Activated CD4-positive, alpha-beta T cell treated with anti-CD3 and anti-CD28 coated beads, Interleukin-2, amount 10 ng/mL, durations not matched to agents 7 days and 5 days (primary cell): ENCODE measurements around the gene ATP13A4. TPM values are rescaled to one million over a fixed set of nuclear protein-coding genes. Genes with fewer than 3 reads are reported as not detected.

ENCODE experiments used
- CTCF ChIA-PET: fragments of 350-600 bp; sonication (Branson Sonifier 250); formaldehyde crosslinking; loops from one replicate; lab custom pipeline; 2021; ENCODE audit warnings: antibody characterized with exemption; lab: Charles Lee
- POLR2A ChIA-PET: fragments of 350-600 bp; sonication (Branson Sonifier 250); formaldehyde crosslinking; loops from one replicate; lab custom pipeline; 2021; ENCODE audit warnings: antibody characterized with exemption; lab: Charles Lee
- DNase-seq: peaks from one replicate; pipeline ENCODE4 v3.0.0-alpha.2; 2020
- H3K27ac Mint-ChIP-seq: one replicate; pipeline ENCODE4 v1.8.0; 2021; ENCODE audit warnings: mild to moderate bottlenecking, moderate library complexity, mixed read lengths
- H3K27me3 Mint-ChIP-seq: one replicate; pipeline ENCODE4 v1.8.0; 2021; ENCODE audit warnings: mixed read lengths
- H3K36me3 Mint-ChIP-seq: one replicate; pipeline ENCODE4 v1.8.0; 2021; ENCODE audit warnings: low read depth, mixed read lengths
- H3K4me1 Mint-ChIP-seq: one replicate; pipeline ENCODE4 v1.8.0; 2021; ENCODE audit warnings: mixed read lengths
- H3K4me3 Mint-ChIP-seq: one replicate; pipeline ENCODE4 v1.8.0; 2021; ENCODE audit warnings: mild to moderate bottlenecking, moderate library complexity, mixed read lengths
- H3K9me3 Mint-ChIP-seq: one replicate; pipeline ENCODE4 v1.8.0; 2021; ENCODE audit warnings: mixed read lengths
- total RNA-seq, 2 experiments: library from RNA; stranded (reverse); gene quantifications; one replicate each; pipeline ENCODE4 v1.2.3, GENCODE V29; 2021

Gene ATP13A4
- total RNA-seq, 2 experiments from 2014 or later, result 1.1 to 1.6 TPM

DNA sequence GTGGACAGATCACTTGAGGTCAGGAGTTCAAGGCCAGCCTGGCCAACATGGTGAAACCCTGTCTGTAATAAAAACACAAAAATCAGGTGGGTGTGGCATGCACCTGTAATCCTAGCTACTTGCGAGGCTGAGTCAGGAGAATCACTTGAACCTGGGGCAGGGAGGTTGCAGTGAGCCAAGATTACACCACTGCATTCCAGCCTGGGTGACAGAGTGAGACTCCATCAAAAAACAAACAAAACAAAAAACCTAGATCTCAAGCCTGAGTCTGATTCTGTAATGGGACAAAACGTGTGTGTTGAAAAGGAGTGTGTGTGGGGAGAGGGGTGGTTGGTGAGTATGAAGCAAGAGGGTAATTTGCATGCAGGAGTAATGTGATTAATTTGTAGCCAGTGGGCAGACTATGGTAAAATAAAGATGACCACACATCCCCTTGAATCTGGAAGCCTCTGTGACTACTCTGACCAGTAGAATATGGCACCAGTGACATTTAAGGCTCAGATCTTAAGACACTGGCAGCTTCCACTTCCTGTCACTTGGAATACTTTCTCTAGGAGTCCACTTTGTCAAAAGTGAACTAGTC is 19.9 kb upstream of the ATP13A4 start:
- no peak for DNase-seq
- Mint-ChIP-seq H3K4me3 (no peak overlapping the region), H3K9me3 (no peaks in the 10 kb centered on the region), H3K27me3 (no peaks in the 10 kb centered on the region), H3K27ac (no peak overlapping the region), H3K4me1 (no peaks in the 10 kb centered on the region), H3K36me3 (no peaks in the 10 kb centered on the region)
- POLR2A ChIA-PET, result no interaction called here
- CTCF ChIA-PET, result no interaction called here

- DNase-seq, result no peak
- Mint-ChIP-seq H3K36me3 (no peaks in the 10 kb centered on the region), H3K4me3 (no peak overlapping the region), H3K9me3 (no peaks in the 10 kb centered on the region), H3K27ac (no peak overlapping the region), H3K4me1 (no peaks in the 10 kb centered on the region), H3K27me3 (peaks cover 3% of the 10 kb centered on the region)
- CTCF ChIA-PET, result interaction anchor here (0.7 to 1.1 kb wide), 3 partner anchors 30 to 893 kb away, joined by 3 to 6 read pairs (median 3); no protein-coding TSS in a partner anchor
- POLR2A ChIA-PET, result no interaction called here
Observed at GRCh38 chr3:193573403-193574191, 18.9 kb upstream of the ATP13A4 start.

DNA sequence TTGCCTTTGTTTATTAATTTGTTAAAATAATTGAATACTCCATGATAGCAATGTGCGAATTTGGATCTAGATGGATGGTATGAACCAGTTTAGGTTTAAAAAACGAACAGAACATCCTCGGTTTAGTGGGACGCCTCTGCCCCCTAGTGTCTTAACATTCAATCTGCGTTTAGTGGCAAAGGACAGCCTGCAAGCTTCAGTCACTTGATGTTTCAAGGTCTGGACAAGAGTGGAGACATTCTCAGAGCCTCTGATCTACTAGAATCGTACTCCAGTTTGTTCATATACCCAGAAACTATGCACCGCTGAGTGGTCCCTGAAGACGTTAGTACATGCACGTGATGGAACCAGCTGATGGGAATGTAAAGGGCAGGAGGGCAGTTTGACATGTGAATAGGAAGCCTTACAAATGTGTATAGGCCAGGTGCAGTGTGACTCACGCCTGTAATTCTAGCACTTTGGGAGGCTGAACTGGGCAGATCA is 17.8 kb upstream of the ATP13A4 start:
- CTCF ChIA-PET, result interaction anchor here (0.7 to 1.1 kb wide), 4 partner anchors 10 to 892 kb away, joined by 3 to 6 read pairs (median 3); no protein-coding TSS in a partner anchor
- Mint-ChIP-seq H3K4me3 (no peak overlapping the region), H3K27me3 (peaks cover 3% of the 10 kb centered on the region), H3K27ac (no peak overlapping the region), H3K4me1 (no peaks in the 10 kb centered on the region), H3K9me3 (no peaks in the 10 kb centered on the region), H3K36me3 (no peaks in the 10 kb centered on the region)
- DNase-seq, result peak; percentile 64
- POLR2A ChIA-PET, result no interaction called here

- Mint-ChIP-seq H3K9me3 (no peaks in the 10 kb centered on the region), H3K36me3 (no peaks in the 10 kb centered on the region), H3K4me1 (no peaks in the 10 kb centered on the region), H3K4me3 (no peak overlapping the region), H3K27ac (no peak overlapping the region), H3K27me3 (peaks cover 3% of the 10 kb centered on the region)
- DNase-seq, result no peak
- CTCF ChIA-PET, result no interaction called here
- POLR2A ChIA-PET, result no interaction called here
Observed at GRCh38 chr3:193569119-193569518, 14.4 kb upstream of the ATP13A4 start.

DNA sequence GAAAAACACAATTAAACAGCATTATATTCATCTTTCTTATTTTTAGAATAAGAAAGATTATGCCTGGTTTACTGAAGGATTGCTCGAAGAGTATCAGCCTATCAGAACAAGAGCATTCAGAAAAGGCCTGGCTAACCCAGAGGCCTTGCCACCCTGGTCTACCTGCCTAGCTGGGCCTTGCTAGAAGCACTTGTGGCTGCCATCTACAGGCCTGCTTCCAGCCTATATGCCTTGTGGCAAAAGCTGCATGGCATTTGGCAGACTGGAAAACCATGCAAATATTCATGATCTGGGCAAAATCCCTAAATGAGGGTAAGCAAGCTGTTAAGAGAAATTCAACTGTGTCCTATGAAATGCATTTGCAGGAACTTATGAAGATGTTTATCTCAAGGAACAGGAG is 9.3 kb upstream of the ATP13A4 start:
- Mint-ChIP-seq H3K9me3 (no peaks in the 10 kb centered on the region), H3K27me3 (peaks cover 1% of the 10 kb centered on the region), H3K4me1 (no peaks in the 10 kb centered on the region), H3K27ac (no peak overlapping the region), H3K36me3 (no peaks in the 10 kb centered on the region), H3K4me3 (no peak overlapping the region)
- ChIA-PET CTCF (no interaction called here), POLR2A (no interaction called here)
- no peak for DNase-seq

DNA sequence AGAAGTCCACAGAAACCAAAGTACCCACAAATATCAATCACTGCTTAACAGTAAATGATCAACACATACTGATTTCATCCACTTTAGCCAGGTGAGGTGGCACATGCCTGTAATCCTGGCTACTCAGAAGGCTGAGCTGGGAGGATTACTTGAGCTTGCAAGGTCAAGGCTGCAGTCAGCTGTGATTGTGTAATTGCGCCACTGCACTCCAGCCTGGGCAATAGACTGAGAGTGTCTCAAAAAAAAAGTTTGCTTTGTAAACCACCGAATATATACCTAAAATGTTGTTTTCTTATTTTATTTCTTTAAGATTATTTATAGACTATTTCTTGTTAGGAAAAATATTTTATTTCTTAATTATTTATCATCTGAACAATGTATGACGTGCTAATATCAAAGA is 8.7 kb upstream of the ATP13A4 start:
- H3K9me3 Mint-ChIP-seq, result no peaks in the 10 kb centered on the region
- ChIA-PET POLR2A (no interaction called here), CTCF (interaction anchor here (1.2 kb wide), 1 partner anchor 9 kb away, joined by 3 read pairs; no protein-coding TSS in a partner anchor)
- DNase-seq, result no peak
- no peak overlapping the region for H3K4me3 Mint-ChIP-seq
- no peaks in the 10 kb centered on the region for H3K27me3 Mint-ChIP-seq
- H3K4me1 Mint-ChIP-seq, result no peaks in the 10 kb centered on the region
- H3K27ac Mint-ChIP-seq, result no peak overlapping the region
- H3K36me3 Mint-ChIP-seq, result no peaks in the 10 kb centered on the region

- no peak for DNase-seq
- Mint-ChIP-seq H3K36me3 (no peaks in the 10 kb centered on the region), H3K4me1 (no peaks in the 10 kb centered on the region), H3K27me3 (no peaks in the 10 kb centered on the region), H3K9me3 (no peaks in the 10 kb centered on the region), H3K4me3 (no peak overlapping the region), H3K27ac (no peak overlapping the region)
- ChIA-PET CTCF (no interaction called here), POLR2A (no interaction called here)
Observed at GRCh38 chr3:193560870-193561269, 6.2 kb upstream of the ATP13A4 start.

GRCh38 chr3:193560091-193560490 is 5.4 kb upstream of the ATP13A4 start:
- H3K9me3 Mint-ChIP-seq, result no peaks in the 10 kb centered on the region
- POLR2A ChIA-PET, result no interaction called here
- H3K27ac Mint-ChIP-seq, result no peak overlapping the region
- no peaks in the 10 kb centered on the region for H3K4me1 Mint-ChIP-seq
- no peaks in the 10 kb centered on the region for H3K36me3 Mint-ChIP-seq
- H3K4me3 Mint-ChIP-seq, result no peak overlapping the region
- H3K27me3 Mint-ChIP-seq, result no peaks in the 10 kb centered on the region
- CTCF ChIA-PET, result interaction anchor here (1.3 kb wide), 1 partner anchor 26 kb away, joined by 3 read pairs; no protein-coding TSS in a partner anchor
- DNase-seq, result no peak

DNA sequence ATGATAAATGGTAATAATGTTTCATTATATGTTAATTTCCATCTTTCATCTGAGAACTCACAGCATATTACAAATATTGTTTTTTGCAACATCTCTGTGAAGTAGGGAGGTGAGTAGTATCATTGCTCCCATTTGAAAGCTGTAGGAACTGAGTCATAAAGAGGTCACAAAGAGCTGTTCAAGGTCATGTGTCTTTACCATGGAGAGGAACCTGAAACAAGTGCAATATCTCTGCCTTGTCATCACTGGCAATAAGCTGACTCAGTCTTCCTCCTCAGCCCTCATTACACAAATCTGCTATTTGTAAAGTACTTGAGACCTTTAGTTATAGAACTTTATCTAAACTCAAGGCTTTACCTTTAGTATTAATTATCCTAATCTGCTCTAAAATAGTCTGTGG is 4.4 kb upstream of the ATP13A4 start:
- no peaks in the 10 kb centered on the region for H3K9me3 Mint-ChIP-seq
- no peaks in the 10 kb centered on the region for H3K36me3 Mint-ChIP-seq
- no peaks in the 10 kb centered on the region for H3K4me1 Mint-ChIP-seq
- no peaks in the 10 kb centered on the region for H3K27me3 Mint-ChIP-seq
- H3K27ac Mint-ChIP-seq, result no peak overlapping the region
- no peak overlapping the region for H3K4me3 Mint-ChIP-seq
- DNase-seq, result no peak
- CTCF ChIA-PET, result interaction anchor here (1.3 kb wide), 1 partner anchor 27 kb away, joined by 3 read pairs; no protein-coding TSS in a partner anchor
- POLR2A ChIA-PET, result no interaction called here

DNA sequence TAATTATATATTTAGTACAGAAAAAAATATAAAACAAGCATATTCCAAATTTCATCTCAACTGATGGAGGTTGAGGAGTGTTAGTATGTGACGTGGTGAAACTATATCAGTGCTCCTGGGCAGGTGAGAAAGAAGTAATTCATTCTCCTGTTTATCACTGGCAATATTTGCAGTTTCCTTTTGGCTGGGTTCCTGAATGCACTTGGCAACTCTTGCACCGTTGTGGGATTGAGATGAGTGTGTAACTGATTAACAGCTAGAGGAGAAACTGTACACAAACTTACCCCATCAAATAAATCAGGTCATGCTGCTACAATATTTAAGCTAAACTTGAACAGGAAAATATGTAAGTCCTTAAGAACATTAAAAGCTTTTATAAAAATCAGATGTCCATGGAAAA is 2.1 kb upstream of the ATP13A4 start:
- POLR2A ChIA-PET, result no interaction called here
- Mint-ChIP-seq H3K4me1 (no peaks in the 10 kb centered on the region), H3K36me3 (no peaks in the 10 kb centered on the region), H3K4me3 (no peak overlapping the region), H3K27ac (no peak overlapping the region), H3K27me3 (no peaks in the 10 kb centered on the region), H3K9me3 (no peaks in the 10 kb centered on the region)
- CTCF ChIA-PET, result no interaction called here
- DNase-seq, result no peak

DNA sequence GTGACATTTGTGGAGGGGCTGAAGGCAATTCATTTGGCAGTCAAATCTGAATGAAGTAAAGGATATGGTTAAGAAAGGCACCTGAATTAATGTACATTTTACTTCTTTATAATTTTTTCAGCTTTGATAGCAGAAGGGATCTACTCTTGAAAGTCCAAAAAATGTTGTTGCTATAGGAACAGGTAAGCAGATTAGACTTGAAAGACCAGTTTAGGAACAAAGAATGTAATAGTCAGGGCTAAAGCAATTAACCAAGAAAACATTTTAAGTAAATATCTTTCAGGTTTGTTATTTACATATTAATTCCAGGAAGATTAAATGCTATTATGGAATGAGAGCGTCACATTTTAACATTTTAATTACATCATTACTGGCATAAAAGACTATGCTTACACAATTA is 1.1 kb downstream of the ATP13A4 start:
- Mint-ChIP-seq H3K4me3 (no peak overlapping the region), H3K36me3 (no peaks in the 10 kb centered on the region), H3K9me3 (no peaks in the 10 kb centered on the region), H3K27me3 (no peaks in the 10 kb centered on the region), H3K4me1 (no peaks in the 10 kb centered on the region), H3K27ac (no peak overlapping the region)
- no peak for DNase-seq
- POLR2A ChIA-PET, result no interaction called here
- CTCF ChIA-PET, result no interaction called here

DNA sequence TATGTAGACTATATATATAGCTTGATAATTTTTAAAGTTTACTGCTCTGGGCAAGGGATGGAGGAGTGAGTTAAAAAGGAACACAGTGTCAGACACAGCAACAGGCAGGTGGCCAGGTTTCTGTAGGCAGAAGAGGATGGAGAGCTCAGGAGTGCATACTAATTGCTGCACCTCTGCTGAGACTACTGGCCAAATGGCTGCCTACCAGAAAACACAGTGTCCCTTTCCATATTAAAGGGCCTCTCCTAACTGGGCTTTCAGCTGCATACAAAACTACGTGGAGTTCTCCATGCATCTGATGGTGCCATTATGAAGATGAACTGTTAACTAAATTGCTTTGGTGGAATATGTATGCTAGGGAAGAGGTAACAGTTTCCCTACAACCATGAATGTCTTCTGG is 1.8 kb downstream of the ATP13A4 start:
- H3K4me1 Mint-ChIP-seq, result no peaks in the 10 kb centered on the region
- CTCF ChIA-PET, result no interaction called here
- H3K9me3 Mint-ChIP-seq, result no peaks in the 10 kb centered on the region
- H3K27me3 Mint-ChIP-seq, result no peaks in the 10 kb centered on the region
- no peaks in the 10 kb centered on the region for H3K36me3 Mint-ChIP-seq
- POLR2A ChIA-PET, result no interaction called here
- DNase-seq, result no peak
- no peak overlapping the region for H3K27ac Mint-ChIP-seq
- no peak overlapping the region for H3K4me3 Mint-ChIP-seq

DNA sequence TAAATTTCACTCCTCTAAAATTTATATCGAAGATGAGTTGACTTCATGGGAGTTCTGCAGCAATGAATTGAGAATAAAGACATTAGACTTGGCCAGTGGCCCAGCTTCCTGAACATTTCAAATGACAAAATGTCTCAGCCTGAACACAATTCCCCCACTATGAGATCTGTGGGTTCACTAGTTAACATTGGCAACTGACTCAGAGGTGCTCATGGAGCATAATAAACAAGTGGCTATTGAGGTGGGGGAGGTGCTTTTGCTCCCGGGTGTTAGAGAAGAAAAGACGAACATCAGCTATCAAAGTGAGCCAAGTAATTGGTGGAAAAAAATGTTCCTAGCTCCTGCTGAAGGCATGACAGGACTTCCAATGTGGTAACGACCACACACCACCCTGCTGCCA is 6.3 kb downstream of the ATP13A4 start:
- peaks cover 2% of the 10 kb centered on the region for H3K27me3 Mint-ChIP-seq
- H3K4me1 Mint-ChIP-seq, result no peaks in the 10 kb centered on the region
- no peaks in the 10 kb centered on the region for H3K36me3 Mint-ChIP-seq
- H3K4me3 Mint-ChIP-seq, result no peak overlapping the region
- CTCF ChIA-PET, result interaction anchor here (0.5 kb wide), 1 partner anchor 78 kb away, joined by 3 read pairs; no protein-coding TSS in a partner anchor
- H3K27ac Mint-ChIP-seq, result no peak overlapping the region
- no peak for DNase-seq
- POLR2A ChIA-PET, result no interaction called here
- H3K9me3 Mint-ChIP-seq, result peaks cover 10% of the 10 kb centered on the region
